Activated gamma-delta T cell treated with anti-CD3 and anti-CD28 coated beads, Interleukin-2, amount 50 U/mL, for 16 hours (primary cell): ENCODE results near the gene GNA12.
"Not testable (repeated sequence)": the region's sequence is repeated elsewhere in the genome, so short reads cannot be mapped to it uniquely, and the experiment has no call there.

ENCODE experiments used
- DNase-seq: peaks from one replicate; pipeline ENCODE4 v3.0.0-alpha.2; 2020; ENCODE audit warnings: low read depth

Gene GNA12

DNA sequence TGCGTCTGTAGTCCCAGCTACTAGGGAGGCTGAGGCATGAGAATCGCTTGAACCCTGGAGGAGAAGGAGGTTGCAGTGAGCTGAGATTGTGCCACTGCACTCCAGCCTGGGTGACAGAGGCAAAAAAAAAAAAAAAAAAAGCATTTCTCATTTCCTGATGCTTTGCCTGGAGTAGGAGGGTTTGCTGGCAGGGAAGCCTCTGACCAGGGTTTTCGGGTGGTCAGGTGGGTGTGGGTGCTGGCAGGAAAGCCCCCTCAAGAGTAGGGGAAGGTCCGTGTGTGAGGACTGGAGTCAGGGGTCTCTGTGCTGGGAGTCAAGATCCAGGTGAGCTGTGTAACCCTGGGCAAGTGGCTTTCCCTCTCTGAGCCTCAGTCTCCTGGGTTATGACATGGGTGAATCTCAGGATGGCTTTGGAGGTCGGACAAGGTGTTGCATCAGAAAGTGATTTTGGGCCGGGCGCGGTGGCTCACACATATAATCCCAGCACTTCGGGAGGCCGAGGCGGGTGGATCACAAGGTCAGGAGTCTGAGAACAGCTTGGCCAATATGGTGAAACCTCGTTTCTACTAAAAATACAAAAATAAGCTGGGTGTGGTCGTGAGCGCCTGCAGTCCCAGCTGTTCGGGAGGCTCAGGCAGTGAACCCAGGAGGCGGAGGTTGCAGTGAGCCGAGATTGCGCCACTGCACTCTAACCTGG, 152.9 kb downstream of the GNA12 start:
- DNase-seq: no peak

DNA sequence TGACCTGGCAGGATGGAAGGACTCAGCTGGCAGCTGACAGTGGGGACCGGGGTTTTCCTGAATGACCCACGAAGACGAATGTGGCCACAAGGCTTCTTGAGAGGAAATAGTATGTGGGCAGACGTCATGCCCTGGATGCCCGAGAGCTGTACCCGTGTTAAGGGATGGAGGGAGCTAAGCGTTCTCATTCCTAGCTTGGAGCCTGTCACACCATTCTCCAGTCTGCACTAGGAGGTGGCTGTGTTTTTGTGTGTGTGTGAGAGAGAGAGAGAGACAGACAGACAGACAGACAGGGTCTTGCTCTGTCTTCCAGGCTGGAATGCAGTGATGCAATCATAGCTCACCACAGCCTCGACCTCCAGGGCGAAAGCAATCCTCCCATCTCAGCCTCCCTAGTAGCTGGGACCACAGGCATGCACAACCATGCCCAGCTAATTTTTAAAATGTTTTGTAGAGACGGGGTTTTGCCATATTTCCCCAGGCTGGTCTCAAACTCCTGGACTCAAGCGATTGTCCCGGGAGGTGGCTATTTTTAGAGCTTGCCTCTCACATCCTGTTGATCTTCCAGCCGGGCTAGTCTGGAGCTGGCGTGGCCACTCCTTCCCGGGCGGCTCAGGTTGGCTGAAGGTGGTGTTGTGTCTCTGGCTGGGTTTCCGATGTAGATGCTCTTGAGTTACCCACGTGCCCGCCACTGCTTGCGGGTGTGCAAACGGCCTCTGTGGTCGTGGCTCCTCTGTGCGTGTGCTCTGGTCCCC, 154.0 kb downstream of the GNA12 start:
- no peak for DNase-seq

DNA sequence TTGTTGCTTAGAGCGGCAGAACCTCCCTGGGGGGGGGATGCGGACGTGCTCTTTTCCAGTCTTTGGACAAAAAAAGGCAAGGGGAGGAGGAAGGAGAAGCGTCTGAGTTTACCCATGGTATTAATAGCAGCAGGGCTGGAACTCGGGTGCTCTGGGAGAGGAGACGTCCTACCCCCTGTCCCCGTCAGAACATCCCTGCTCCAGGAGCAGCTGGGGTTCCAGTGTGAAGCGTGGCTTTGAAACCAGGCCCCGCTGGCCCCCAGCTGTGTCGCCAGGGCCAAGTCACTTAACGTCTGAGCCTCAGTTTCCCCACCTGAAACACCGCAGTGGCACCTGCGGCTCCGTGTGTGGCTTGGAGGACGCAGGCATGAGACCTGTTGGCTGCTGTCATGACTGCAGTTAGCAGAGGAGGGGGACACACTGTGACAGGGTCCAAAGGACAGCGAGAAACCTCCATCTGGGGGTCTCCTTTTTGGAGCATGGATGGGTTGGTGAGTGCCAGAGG, 154.7 kb downstream of the GNA12 start:
- DNase-seq: no peak

DNA sequence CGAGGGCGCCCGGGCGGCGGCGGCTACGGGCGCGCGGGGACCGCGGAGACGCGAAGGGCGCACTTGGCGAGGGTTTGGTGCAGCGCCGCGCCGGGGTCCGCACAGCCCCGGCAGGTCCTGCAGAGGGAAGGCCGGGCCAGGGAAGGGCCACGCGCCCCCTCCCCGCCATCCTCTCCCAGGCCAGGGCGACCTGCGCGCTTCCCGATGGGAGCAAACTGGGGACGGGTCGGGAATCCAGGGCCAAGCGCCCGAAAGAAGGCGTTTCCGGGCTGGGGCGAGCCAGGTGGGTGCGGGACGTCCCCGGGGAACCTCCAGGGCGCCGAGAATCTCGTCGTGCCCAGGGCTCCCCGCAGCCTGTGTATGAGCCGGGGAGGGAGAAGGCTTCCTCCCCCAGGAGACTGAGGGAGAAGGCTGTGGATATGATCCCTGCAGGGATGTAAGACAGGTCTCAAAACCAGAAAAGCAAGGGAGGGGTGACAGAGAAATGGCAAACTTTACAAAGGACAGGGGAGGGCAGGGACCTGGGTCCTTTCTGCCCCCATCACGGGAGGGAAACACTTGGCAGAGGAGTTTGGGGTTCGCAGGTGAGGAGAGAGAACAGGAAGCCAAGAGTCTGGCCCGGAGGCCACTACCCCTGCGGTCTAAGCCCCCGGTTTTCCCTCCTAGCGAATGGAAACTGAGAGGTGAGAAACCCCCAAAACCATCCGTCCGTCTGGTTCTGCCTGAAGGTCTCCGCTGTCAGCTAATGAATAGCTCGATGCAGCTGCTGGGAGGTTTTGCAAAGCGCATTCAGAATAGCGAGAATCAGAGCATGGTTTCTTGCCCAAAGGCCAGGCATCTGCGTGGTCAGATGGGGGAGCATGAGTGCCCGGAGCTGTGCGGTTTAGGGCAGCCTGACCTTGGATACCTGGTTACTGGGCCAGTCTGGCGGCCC, 155.4 kb downstream of the GNA12 start:
- DNase-seq: no peak

GRCh38 chr7:2687881-2688318, 156.2 kb downstream of the GNA12 start, which contains the start of gene AMZ1:
AMZ1 (plus strand) TSS chr7:2688202; CDS start chr7:2700452, 12,250 bp downstream.
- no peak for DNase-seq

- no peak for DNase-seq
Observed at GRCh38 chr7:2687338-2687869, 156.7 kb downstream of the GNA12 start.

GRCh38 chr7:2686101-2686500, 158.0 kb downstream of the GNA12 start:
- no peak for DNase-seq

GRCh38 chr7:2684501-2684900, 159.6 kb downstream of the GNA12 start:
- DNase-seq: no peak

DNA sequence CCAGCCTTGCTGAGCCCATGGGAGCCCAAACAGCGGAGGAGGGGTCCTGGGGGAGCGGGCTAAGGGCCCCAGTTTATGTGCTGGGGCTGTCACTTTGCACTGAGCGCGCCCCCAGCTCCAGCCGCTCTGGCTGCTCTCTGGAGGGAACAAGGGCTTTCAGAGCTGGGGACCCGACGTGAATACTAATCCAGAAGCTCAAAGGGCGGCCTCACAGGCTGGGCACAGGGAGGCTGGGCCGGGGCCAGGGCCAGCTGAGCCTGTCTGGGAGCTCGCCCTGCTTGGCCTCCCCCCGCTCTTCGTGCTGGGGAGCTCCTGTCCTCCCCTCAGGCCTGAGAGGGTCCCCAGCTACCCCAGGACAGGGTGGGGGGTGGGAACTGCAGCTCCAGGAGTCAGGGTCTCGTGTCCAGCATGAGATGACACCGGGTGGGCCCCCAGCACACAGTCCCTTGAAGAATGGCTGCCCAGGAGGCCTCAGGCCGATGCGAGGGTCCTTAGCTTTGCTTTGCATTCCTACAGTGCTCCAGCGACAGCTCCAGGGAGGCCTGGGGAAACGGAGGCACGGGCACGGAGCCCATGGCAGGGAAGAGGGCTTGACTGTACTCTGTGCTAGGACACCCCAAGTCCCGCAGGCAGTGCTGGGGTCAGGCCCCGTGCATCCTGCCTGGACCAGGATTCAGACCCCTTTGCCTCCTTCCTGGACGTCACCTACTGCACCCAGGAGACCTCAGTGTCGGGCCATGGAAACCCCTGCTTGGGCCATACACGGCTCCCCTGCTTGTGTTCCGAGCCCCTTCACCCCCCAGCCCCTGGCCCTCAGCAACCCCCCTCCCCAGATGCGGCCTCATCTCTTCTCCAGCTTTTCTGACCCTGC, 161.9 kb downstream of the GNA12 start:
- DNase-seq: no peak

- peak; percentile 14 for DNase-seq
Observed at GRCh38 chr7:2680792-2681490, 163.2 kb downstream of the GNA12 start.

GRCh38 chr7:2680256-2680655, 163.9 kb downstream of the GNA12 start:
- no peak for DNase-seq

DNA sequence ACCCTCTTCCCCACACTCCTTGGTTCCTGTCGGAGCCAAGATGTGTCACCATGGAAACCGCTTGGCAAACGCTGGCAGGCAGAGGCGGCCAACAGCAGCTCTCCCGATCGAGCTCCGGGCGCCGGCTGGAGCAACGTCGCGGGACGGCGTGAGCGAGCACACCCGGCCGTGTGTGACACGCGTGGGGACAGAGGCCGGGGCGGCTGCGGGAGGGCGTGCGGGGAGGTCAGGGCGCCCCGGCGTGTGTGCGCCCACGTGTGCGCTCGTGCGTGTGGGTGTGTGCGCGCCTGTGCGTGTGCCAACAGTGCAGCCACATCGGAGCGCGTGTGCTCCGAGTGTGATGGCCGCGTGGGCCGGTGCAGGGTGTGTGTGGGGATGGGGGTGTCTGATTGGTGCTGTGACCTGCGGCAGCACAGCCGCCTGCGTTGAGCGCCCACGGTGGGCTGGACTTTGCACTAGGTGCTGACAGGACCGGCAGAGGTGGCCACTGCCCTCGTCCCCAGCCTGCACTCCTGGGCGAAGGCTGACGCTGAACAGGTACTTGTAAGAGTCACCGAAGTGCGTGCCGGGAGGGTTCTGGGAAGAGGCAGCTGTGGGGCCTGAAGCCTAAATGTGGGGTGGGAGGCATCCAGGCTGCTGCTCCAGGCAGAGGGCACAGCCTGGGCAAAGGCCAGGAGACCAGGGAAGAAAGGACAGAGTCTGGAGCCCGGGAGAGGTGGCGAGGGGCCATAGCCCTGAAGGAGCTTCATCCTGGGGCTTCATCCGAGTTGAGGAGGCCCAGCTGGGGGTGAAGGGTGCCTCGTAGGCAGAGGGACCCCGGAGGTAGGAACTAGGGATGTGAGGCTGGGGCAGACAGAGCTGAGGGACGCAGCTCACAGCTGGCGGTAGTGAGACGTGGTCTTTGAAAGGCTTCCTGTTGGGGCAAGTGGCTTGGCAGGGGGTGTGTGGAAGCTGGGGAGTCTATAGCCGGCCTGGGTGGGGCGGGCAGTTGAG, 164.7 kb downstream of the GNA12 start:
- DNase-seq: not testable (repeated sequence)

GRCh38 chr7:2678454-2678853, 165.7 kb downstream of the GNA12 start:
- DNase-seq: not testable (repeated sequence)
